GM19455 (cell line): Measurements from ENCODE around the gene RAD18.

ENCODE experiments used
- ATAC-seq: cut with Tn5 transposase; IDR thresholded peaks from one replicate; pipeline ENCODE4 v1.9.1; 2021; ENCODE audit not compliant: unreplicated experiment

The RAD18 gene

DNA sequence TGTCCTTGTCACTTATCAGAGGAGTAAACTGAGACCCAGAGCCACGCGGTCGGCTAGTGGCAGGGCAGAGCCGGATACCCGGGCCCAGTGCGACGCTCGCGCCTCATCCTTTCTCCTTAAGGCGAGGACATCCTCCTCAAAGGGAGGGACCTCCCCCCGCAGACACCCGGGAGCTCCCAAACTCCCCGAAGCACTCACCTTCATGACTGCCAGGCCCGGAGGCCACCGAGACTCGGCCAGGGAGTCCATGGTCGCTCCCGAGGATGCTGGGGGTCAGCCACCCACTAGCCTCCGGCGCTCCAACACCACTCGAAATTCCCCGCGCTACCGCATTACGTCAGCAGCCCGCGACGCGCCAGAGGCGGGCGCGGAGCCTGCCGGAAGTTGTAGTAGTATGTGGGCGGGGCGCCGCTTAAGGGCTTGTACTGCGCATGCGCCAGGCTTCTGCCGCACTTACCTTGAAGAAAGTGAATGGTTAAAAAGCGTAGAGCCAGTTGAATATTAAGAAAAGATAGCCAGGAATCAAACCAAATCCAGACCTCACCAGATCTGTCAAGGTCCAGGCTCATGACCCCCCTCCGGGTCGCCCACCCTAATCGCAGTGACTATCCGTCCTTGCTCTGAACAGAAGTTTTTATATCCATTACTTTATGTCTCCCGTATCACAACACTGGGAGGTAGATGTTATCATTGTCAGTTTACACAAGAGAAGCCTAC is at the start of gene RAD18:
Gene RAD18 (minus strand): TSS at position 336 of the 717 bp plus-strand sequence. CDS start 87 bp downstream, at position 249.
- ATAC-seq: peak; percentile 94

- no peak for ATAC-seq
Observed at GRCh38 chr3:9012521-9012920, 49.2 kb upstream of the RAD18 start.

DNA sequence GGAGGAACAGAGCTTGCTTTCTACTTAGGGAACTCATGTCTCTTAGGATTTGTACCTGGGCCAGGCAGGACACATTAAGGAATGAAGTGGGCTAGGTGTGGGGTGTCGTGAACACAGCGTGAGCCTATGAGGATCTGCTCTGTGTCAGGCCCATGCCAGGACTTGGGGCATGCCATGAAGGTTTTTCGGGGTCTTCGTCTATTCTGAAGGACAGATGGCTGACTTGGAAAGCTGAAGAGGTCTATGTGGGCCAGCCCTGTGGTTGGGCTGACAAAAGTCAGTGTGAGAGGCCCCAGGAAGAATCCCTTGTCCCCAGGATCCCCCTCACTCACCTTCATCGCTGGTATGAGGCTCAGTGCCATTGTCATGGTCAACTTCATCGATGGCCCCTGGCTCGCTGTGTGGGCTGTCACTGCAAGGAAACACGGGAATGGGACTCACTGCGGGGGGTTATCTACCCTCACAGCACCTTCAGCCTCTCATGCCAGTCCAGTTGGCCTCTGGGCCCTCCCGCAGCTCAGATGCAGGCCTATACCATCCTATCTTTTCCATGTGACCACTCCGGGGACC is 46.8 kb upstream of the RAD18 start:
- ATAC-seq: no peak

DNA sequence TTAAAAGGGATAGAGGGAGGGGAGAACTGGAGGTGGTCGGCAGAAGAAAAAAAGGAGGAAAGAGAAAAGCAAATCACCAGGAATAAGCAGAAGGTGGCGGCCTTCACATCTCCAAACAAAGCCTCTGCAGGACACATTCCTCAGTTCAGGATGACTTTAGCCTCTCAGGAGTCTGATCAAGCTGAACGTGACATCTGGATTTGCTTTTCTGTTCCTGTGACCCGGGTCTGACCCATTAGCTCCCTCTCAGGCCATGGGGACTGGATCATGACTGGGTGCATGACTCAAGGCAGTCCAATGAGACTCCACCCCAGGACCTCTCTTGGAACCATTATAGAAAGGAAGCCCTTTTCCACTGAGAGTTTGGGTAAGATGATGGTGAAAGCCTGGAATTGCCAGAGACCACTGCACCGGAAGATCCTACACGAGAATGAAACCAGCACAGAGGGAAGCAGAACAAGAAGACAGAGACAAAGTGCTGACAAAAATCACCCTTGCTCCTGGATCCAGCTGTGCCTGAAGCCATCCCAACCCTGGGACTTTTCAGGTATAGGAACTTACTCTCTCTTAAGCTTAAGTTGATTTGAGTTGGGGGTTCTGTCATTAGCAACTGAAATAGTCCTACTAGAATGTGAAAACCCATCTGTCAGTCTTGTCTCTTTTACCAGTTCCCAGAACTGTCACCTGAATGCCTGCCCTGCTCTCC is 45.4 kb upstream of the RAD18 start:
- ATAC-seq: no peak

- no peak for ATAC-seq
Observed at GRCh38 chr3:9007928-9008327, 44.7 kb upstream of the RAD18 start.

DNA sequence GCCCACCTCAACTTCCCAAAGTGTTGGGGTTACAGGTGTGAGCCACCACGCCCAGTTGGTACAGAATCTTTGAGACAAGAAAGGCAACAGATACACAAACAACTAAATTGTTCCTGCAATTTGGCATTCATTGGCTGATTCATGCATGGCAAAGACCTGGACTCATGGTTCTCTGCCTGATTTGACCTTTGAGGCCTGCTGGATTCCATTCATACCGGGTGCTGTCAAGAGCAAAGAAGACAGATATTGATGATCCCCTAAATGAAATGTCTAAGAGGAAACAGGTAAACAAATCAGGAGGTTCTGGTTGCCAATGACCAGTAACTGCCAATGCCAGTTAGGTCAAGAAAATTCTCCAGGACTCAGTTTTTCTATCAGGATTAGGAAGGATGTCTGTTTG is 43.9 kb upstream of the RAD18 start:
- ATAC-seq: no peak

DNA sequence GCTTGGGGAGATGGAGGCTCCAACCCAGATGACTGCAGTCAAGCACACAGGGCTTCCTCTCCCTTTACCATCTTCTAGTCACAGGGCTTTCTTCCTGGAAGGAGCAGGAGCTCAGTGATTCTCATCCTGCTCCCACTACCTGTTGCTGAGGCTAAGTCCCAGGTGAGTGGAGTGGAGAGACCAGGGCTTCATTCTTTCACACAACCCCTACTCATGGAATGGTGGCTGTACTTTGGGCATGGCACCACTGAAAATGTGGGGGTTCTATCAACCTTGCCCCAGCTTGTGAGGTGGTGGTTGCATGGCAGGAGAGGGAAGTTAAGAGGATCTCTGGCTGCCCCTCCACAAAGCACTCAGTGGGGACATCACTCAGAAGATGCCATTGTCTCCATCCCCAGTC is 36.8 kb upstream of the RAD18 start:
- no peak for ATAC-seq

GRCh38 chr3:8997151-8997550 is 33.9 kb upstream of the RAD18 start:
- ATAC-seq: no peak

- ATAC-seq: no peak
Observed at GRCh38 chr3:8996681-8997121, 33.4 kb upstream of the RAD18 start.

GRCh38 chr3:8996216-8996615 is 32.9 kb upstream of the RAD18 start:
- no peak for ATAC-seq

DNA sequence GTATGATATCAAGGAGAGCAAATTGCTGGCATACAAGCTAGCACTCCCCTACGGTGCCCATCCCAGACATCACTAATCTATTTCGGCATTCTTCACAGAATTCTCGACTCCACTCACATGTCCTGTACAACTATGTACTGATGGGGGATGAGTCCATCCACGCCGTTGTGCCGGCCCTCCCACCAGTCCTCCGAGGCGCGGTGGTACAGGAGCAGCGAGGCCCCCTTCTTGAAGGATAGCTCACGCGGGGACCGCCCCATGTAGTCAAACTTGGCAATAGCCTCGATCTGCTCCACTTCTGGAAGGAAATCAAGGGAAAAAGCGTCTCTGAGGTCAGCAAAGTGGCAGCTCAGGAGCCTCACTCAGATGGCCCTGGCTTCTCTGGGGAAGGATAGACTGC is 31.0 kb upstream of the RAD18 start:
- no peak for ATAC-seq

GRCh38 chr3:8993331-8993730 is 30.1 kb upstream of the RAD18 start:
- ATAC-seq: no peak

- no peak for ATAC-seq
Observed at GRCh38 chr3:8992854-8993253, 29.6 kb upstream of the RAD18 start.

- no peak for ATAC-seq
Observed at GRCh38 chr3:8992199-8992598, 28.9 kb upstream of the RAD18 start.

DNA sequence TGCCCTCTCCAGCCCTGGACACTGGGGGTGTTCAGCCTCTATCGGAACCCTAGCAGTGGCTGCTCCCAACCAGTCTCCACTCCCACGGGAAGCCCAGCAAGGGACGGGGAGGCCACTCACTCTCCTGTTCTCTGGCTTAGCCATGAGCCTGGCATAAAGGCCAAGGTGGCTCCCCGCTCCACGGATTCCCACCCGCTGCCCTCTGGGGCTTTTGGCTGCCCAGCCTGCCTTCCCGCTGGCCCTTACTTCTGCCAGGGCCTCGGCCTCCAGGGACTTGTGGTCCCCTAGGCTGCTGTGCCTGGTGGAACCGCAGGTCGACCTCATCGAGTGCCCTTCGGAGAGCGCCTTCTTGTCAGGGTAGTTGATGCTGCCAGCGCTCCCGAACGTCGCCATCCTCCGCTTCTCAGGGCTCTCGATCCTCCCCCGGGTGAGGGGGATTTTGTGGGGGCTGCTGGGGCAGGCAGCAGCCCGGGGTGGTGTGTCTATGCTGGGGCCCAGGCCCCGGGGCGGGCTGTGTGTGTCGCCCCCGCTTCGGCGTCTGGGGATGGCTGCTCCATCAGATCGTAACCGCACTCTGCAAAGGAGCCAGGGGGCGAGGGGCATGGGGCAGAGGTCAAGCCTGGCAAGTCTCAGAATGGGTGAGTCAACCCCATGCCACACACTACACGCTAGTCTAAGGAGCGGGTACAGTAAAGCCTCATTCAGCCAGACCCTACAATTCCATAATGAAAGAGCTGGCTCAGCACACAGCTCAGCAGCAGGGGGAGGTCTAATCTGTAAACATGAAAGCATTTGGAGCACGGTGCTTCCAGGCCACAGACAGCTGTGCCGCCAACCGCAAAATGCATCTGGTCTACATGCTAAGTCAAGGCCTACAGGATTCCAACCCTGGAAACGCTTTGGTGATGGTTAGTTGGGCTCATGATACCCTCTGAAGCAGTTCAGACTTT is 27.3 kb upstream of the RAD18 start:
- ATAC-seq: no peak

DNA sequence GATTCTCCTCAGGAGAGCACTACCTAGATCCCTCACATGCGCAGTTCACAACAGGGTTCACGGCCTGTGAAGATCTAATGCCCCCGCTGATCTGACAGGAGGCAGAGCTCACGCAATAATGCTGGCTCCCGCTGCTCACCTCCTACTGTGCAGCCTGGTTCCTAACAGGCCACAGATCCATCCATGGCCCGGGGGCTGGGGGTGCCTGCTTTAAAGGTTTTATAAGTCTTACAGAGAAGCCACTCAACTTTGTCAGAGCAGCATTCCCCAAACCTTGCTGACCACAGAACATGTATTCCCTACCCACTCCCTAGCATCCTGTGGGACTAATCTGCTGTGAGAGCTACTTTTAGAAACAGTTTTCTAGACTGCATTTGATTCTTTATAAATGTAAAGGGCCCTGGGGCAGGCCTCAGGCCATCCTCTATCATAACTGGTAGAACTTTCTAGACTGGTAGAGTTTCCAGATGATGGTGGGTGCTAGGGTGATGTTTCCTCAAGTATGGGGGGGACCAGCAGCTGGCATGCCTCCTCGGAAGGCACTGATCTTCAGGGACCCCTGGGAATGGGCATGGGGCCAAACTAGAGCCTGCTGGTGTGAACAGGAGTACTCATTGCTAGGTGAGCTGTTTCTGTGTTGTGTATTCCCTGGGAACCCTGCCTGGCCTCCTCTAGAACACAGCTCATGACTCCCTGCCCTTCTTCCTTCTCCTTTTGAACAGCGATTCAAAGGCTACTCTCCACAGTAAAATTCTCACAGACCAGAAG is 25.7 kb upstream of the RAD18 start:
- no peak for ATAC-seq

- no peak for ATAC-seq
Observed at GRCh38 chr3:8988384-8988655, 25.0 kb upstream of the RAD18 start.

GRCh38 chr3:8987645-8988383 is 24.5 kb upstream of the RAD18 start:
- peak; percentile 70 for ATAC-seq

DNA sequence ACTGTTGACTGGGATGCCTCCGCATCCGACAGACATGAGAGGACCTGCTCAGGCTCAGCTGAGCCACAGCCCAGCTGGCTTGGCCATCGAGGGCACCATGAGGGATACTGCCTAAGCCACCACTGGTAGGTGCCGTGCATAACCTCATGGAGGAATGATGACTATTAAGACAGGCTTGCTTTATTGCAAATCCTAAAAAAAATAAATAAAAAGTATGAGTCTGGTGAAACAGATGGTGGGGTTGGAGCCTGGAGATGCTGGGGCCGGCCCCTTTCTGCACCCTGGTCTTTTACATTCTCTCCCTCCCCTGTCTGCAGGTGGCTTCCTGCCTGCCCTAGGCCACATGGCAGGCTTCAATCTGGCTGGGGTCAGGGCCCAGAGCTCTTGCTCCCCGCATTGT is 24.0 kb upstream of the RAD18 start:
- ATAC-seq: no peak

GRCh38 chr3:8986741-8987140 is 23.5 kb upstream of the RAD18 start:
- ATAC-seq: no peak
